Stomach (tissue), 9 donors: ENCODE data around the gene UBR4. TPM values are rescaled to one million over a fixed set of nuclear protein-coding genes. Genes with fewer than 3 reads are reported as not detected.

Source experiments
- DNase-seq, 2 donors: peaks; one replicate each; pipeline versions ENCODE4 v3.0.0 to v3.0.0-alpha.2; 2013 to 2019
- H3K27ac ChIP-seq, 5 donors: fragments of 200-600 bp in 4 of 5; sonication (generic) in 4 of 5; one replicate each; pipeline ENCODE4 v1.5.1; 2013 to 2019; ENCODE audit warnings: mild to moderate bottlenecking in 1 of 5, moderate library complexity in 1 of 5
- H3K27me3 ChIP-seq, 3 donors: fragments of 200-600 bp; sonication (generic); one replicate each; pipeline ENCODE4 v1.5.1; 2017 to 2019; ENCODE audit warnings: mixed run types in 1 of 3
- H3K36me3 ChIP-seq, 4 donors: fragments of 200-600 bp; sonication (generic); 1 replicate in 3 of 4; 2 replicates in 1 of 4; pipeline ENCODE4 v1.5.1; 2016 to 2019
- H3K4me1 ChIP-seq, 4 donors: fragments of 200-600 bp; sonication (generic); one replicate each; pipeline ENCODE4 v1.5.1; 2016 to 2019
- H3K4me3 ChIP-seq, 4 donors: fragments of 200-600 bp; sonication (generic) in 3 of 4; one replicate each; pipeline ENCODE4 v1.5.1; 2016 to 2019; ENCODE audit warnings: mild to moderate bottlenecking in 1 of 4
- H3K9me3 ChIP-seq, 4 donors: fragments of 200-600 bp; sonication (generic); one replicate each; pipeline ENCODE4 v1.5.1; 2016 to 2019
- EP300 ChIP-seq: sonication (generic); formaldehyde crosslinking; IDR thresholded peaks from one replicate; pipeline ENCODE4 v1.6.1; 2017; ENCODE audit warnings: antibody characterized with exemption
- POLR2A ChIP-seq, 4 donors: fragments of 450-650 bp; IDR thresholded peaks; one replicate each; pipeline ENCODE4 v1.6.1; 2016; ENCODE audit warnings: antibody characterized with exemption in 4 of 4, control low read depth in 2 of 4, mild to moderate bottlenecking in 1 of 4, moderate library complexity in 1 of 4
- POLR2AphosphoS5 ChIP-seq, 3 donors: sonication (generic); formaldehyde crosslinking; IDR thresholded peaks; one replicate each; pipeline ENCODE4 v1.6.1; 2016; ENCODE audit warnings: antibody characterized with exemption in 3 of 3
- WGBS, 5 donors: extraction: QIAGEN DNeasy Blood & Tissue Kit in 3 of 5; methylation state at CpG; one replicate each; pipeline versions ENCODE4 v1.1.5 to v1.1.7; 2013 to 2018; 5-methylcytosine and 5-hydroxymethylcytosine counted together
- intact Hi-C: fragments of 100-400 bp; cut with DNase I; formaldehyde crosslinking; loops from one replicate; pipeline ENCODE4 v1.15.1; 2023; ENCODE audit warnings: low total_unique reads
- polyA plus RNA-seq, 3 donors: library from polyadenylated mRNA; stranded (reverse); fragments of 200-250 nt; gene quantifications; one replicate each; pipeline ENCODE4 v1.2.3, GENCODE V29; 2013
- total RNA-seq, 5 donors: library from RNA; depleted of rRNA; stranded (reverse); fragments of >200 nt; gene quantifications; one replicate each; pipeline versions ENCODE4 v1.1.0 to v1.2.3, GENCODE V29; 2014 to 2016
- TF ChIP-seq, protein P1 (sequence below), 7 experiments: fragments of 450-650 bp in 4 of 7; fragments of 200-600 bp in 3 of 7; sonication (generic) in 3 of 7; IDR thresholded peaks; one replicate each; pipeline ENCODE4 v1.5.1; 2016 to 2019; ENCODE audit warnings: antibody characterized with exemption in 7 of 7, control low read depth in 2 of 7, mild to moderate bottlenecking in 1 of 7
- donor health status: healthy with polysubstance abuse.
- donor health status: Bipolar disorder and iron deficiency.
- donor health status: healthy.

UBR4 gene
- total and polyA plus RNA-seq, 8 donors: 41.9 to 262 (median 128) TPM

DNA sequence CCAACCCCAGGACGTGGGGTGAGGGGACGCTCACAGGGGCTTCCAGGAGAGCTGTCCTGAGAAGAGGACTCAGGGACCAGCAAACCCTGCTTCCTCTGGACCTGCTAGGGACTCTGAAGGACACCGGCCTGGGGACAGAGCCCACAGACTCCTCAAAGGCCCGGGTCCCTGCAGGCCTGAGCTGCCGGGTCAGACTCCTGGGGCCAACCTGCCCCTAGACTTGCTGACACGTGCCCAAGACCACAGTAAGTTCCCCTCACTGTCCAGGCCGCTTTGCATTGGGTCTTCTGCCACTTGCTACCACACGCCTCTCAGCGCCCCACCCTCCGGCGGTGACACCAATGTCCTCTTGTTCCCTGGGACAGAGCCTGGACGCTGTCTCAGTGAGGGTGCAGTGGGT, 146.9 kb downstream of the UBR4 start:
- no peak for DNase-seq
- H3K27ac ChIP-seq: no peak overlapping the region
- WGBS, 5 donors: 82 to 89% (median 88%) methylated on average over 7 to 12 of the region's 12 CpGs
- H3K27me3 ChIP-seq: peaks cover 0 to 24% (median 5%) of the 10 kb centered on the region in 3 donors
- intact Hi-C loops: no loop called here
- H3K4me3 ChIP-seq: no peak overlapping the region
- no peaks in the 10 kb centered on the region for H3K36me3 ChIP-seq
- peaks cover 23 to 27% (median 25%) of the 10 kb centered on the region in 4 donors for H3K4me1 ChIP-seq
- no peak for TF ChIP-seq EP300
- no peak for TF ChIP-seq POLR2AphosphoS5 (IDR thresholded peaks at IDR 0.05)
- TF ChIP-seq, protein P1, sequence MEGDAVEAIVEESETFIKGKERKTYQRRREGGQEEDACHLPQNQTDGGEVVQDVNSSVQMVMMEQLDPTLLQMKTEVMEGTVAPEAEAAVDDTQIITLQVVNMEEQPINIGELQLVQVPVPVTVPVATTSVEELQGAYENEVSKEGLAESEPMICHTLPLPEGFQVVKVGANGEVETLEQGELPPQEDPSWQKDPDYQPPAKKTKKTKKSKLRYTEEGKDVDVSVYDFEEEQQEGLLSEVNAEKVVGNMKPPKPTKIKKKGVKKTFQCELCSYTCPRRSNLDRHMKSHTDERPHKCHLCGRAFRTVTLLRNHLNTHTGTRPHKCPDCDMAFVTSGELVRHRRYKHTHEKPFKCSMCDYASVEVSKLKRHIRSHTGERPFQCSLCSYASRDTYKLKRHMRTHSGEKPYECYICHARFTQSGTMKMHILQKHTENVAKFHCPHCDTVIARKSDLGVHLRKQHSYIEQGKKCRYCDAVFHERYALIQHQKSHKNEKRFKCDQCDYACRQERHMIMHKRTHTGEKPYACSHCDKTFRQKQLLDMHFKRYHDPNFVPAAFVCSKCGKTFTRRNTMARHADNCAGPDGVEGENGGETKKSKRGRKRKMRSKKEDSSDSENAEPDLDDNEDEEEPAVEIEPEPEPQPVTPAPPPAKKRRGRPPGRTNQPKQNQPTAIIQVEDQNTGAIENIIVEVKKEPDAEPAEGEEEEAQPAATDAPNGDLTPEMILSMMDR (IDR thresholded peaks at IDR 0.05): no peak
- TF ChIP-seq POLR2A (IDR thresholded peaks at IDR 0.05): no peak
- no peaks in the 10 kb centered on the region for H3K9me3 ChIP-seq

DNA sequence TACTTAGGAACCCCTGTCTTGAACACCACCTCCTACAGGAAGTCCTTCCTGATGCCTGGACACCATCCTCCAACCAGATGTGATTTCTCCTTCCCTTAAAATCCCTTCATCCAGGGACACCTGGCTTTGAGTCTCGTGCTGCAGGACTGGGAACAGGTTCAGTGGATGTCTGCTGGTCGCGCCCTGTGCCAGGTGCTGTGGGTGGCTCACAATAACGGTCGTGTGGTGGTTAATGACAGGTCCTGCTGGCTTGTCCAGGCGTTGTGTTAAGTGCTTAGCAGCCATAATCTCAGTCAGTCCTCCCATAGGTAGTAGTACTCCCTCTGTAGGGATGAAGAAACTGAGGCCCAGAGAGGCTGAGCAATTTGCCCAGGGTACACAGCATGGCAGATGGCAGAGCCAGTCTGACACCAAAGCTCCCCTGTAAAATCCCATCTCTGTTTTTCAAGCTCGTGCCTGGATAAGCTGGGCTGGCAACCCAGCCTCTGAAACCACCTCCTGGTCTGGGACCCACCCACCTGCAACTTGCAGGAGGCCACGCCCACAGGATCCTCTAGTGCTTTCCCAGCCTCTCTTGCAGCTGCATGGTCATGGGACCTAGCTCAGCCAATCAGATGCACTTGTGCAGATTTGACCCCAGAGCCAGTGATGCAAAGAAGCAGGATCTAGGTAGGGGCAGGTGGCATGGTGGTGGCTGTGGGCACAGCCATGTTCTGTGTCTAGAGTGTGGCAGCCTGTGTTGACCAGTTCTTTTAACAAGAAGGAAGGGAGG, 147.6 kb downstream of the UBR4 start:
- DNase-seq: no peak
- H3K4me1 ChIP-seq: peaks cover 16 to 20% (median 18%) of the 10 kb centered on the region in 4 donors
- peaks cover 0 to 30% (median 11%) of the 10 kb centered on the region in 3 donors for H3K27me3 ChIP-seq
- H3K27ac ChIP-seq: no peak overlapping the region
- no peaks in the 10 kb centered on the region for H3K9me3 ChIP-seq
- WGBS, 5 donors: 69 to 87% (median 74%) methylated on average over 7 to 8 of the region's 8 CpGs
- intact Hi-C loops: no loop called here
- TF ChIP-seq, protein P1 (IDR thresholded peaks at IDR 0.05): no peak
- no peak for TF ChIP-seq POLR2A (IDR thresholded peaks at IDR 0.05)
- no peak for TF ChIP-seq EP300
- no peak for TF ChIP-seq POLR2AphosphoS5 (IDR thresholded peaks at IDR 0.05)
- H3K36me3 ChIP-seq: no peaks in the 10 kb centered on the region
- no peak overlapping the region for H3K4me3 ChIP-seq

DNA sequence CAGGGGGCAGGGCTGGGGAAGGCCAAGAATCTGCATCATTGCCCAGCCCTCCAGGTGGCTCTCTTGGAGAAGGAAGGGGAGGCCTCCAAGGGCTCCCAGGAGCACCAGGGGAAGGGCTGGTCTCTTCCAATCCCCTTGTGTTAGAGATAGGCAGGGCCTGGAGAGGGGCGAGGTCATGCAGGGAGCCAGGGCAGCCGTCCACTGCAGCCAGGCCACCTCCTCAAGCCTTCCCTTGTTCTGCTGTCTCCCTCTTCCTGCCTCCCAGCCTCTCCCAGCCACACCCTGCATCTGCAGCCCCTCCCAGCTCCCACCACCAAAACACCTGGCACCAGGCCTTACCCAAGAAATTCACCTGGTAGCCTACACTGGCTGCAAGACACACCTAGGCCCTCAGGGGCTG, 148.3 kb downstream of the UBR4 start:
- H3K36me3 ChIP-seq: no peaks in the 10 kb centered on the region
- intact Hi-C loops: no loop called here

DNA sequence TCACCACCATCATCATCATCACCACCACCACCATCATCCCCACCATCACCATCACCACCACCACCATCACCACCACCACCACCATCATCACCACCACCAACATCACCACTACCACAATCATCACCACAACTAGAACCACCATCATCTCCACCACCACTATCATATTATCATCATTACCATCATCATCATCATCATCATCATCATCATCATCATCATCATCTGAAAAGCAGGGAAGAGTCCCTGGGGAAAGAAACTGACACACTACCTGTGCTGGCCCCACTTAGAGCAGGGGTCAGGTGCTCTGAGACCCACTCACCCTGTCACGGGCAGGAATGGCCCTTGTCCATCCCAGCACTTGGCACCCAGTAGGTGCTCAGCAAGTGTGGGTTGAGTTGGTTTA, 148.7 kb downstream of the UBR4 start:
- no peaks in the 10 kb centered on the region for H3K9me3 ChIP-seq
- H3K4me1 ChIP-seq: peaks cover 5 to 10% (median 7%) of the 10 kb centered on the region in 4 donors
- WGBS, 5 donors: 86 to 100% (median 100%) methylated on average over 1 of the region's 1 CpG
- DNase-seq: no peak
- no peak for TF ChIP-seq EP300
- no peak for TF ChIP-seq POLR2AphosphoS5 (IDR thresholded peaks at IDR 0.05)
- no peak for TF ChIP-seq POLR2A (IDR thresholded peaks at IDR 0.05)
- TF ChIP-seq, protein P1 (IDR thresholded peaks at IDR 0.05): no peak
- H3K27me3 ChIP-seq: peaks cover 0 to 35% (median 11%) of the 10 kb centered on the region in 3 donors
- no peak overlapping the region for H3K4me3 ChIP-seq
- intact Hi-C loops: no loop called here
- H3K36me3 ChIP-seq: no peaks in the 10 kb centered on the region
- H3K27ac ChIP-seq: no peak overlapping the region

More for the DNA sequence above, 148.3 kb downstream of the UBR4 start:
- Histone ChIP-seq H3K27ac (no peak overlapping the region), H3K4me3 (no peak overlapping the region), H3K9me3 (no peaks in the 10 kb centered on the region), H3K27me3 (peaks cover 0 to 30% (median 11%) of the 10 kb centered on the region in 3 donors), H3K4me1 (peaks cover 10 to 13% (median 12%) of the 10 kb centered on the region in 4 donors)
- WGBS, 5 donors: 51 to 89% (median 81%) methylated on average over 2 of the region's 2 CpGs
- TF ChIP-seq, protein P1 (IDR thresholded peaks at IDR 0.05): no peak
- no peak for TF ChIP-seq EP300
- no peak for TF ChIP-seq POLR2AphosphoS5 (IDR thresholded peaks at IDR 0.05)
- TF ChIP-seq POLR2A (IDR thresholded peaks at IDR 0.05): no peak
- DNase-seq: no peak
